Midbrain (tissue), 1 donor: ENCODE results near the gene MXRA5.
"Not testable (repeated sequence)": the region's sequence is repeated elsewhere in the genome, so short reads cannot be mapped to it uniquely, and the experiment has no call there.

ENCODE experiments used
- DNase-seq: peaks from one replicate; lab custom pipeline; 2025; lab: John Stamatoyannopoulos, UW

The MXRA5 gene, protein sequence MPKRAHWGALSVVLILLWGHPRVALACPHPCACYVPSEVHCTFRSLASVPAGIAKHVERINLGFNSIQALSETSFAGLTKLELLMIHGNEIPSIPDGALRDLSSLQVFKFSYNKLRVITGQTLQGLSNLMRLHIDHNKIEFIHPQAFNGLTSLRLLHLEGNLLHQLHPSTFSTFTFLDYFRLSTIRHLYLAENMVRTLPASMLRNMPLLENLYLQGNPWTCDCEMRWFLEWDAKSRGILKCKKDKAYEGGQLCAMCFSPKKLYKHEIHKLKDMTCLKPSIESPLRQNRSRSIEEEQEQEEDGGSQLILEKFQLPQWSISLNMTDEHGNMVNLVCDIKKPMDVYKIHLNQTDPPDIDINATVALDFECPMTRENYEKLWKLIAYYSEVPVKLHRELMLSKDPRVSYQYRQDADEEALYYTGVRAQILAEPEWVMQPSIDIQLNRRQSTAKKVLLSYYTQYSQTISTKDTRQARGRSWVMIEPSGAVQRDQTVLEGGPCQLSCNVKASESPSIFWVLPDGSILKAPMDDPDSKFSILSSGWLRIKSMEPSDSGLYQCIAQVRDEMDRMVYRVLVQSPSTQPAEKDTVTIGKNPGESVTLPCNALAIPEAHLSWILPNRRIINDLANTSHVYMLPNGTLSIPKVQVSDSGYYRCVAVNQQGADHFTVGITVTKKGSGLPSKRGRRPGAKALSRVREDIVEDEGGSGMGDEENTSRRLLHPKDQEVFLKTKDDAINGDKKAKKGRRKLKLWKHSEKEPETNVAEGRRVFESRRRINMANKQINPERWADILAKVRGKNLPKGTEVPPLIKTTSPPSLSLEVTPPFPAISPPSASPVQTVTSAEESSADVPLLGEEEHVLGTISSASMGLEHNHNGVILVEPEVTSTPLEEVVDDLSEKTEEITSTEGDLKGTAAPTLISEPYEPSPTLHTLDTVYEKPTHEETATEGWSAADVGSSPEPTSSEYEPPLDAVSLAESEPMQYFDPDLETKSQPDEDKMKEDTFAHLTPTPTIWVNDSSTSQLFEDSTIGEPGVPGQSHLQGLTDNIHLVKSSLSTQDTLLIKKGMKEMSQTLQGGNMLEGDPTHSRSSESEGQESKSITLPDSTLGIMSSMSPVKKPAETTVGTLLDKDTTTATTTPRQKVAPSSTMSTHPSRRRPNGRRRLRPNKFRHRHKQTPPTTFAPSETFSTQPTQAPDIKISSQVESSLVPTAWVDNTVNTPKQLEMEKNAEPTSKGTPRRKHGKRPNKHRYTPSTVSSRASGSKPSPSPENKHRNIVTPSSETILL (N-terminal part only)

DNA sequence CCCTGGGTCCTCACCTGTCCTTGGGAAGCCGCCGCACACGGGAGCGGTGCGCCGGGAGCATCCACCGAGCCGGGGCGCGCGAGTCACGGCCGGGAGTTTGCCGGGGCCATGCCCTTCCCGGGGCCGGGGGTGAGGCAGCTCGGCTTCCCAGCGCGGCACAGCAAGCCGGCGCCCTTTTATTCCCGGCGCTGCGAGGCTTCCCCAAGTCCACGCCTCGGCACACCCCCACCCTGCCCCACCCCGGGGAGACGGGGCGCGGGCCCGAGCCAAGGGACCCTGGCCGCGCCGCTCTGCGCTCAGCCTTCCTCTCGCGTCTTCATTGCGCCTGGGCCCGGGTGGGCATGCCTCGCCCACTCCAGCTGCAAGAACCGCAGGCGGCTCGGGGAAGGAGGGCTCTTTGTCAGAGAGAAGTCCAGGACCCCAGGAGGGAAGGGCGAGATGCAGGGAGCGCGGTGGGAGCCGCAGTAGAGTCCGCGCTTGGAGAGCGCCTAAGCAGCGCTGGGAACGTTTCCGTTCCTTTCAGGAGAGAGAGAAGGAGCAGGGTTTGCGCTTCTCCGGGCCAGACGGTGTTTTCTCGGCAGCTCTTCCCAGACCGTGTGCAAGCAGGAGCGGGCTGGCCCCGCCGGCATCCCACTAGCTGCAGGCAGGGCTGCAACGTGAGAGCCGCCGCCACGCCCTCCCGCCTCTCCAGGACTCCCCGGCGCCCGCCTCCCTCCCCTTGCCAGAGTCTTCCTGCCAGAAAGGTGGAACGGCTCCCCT is at the start of gene MXRA5:
Gene MXRA5, minus strand, starts transcription at position 152 of the 759 bp plus-strand sequence. CDS start 2,819 bp downstream, outside the sequence.
- DNase-seq: no peak

DNA sequence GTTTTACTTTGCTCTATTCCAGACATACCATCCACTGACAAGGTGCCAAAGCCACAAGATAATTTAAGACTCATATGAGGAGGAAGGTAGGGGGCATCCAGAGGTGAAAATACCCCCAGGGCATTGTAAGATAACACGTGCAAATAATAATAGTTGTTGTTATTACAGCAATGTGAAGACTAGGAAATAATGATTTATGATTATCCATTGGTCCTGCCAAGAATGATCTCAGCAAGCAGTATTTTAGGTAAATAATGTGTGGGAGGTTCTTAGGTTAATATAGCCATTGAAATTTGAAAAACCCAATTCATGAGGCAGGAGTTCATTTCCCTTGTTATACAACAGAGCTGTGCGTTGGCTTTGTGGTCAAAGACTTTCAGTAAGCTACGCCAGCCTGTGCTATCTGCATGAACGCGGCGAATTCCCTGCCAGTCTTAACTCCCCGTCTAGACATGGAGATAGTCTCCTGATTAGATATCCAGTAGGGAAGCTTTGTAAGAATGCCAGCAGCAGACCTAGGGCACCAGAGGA is 47.2 kb upstream of the MXRA5 start:
- no peak for DNase-seq

DNA sequence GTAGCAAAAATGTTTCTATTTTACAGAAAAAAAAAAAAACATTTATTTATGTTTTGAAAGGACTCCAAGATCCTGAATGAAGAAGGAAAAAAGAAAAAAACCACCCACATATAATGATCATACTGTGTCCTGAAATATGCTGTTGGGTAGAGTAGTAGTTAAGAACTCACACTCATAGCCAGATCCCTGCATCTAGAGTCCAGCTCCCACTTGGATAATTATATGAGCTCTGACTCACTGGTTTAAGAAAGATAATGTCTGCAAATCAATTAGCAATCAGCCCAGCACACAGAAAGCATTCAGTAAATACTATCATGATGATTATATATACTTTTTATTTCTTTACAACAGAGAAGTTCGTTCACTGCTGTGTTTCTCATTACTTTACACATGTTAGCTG is 46.7 kb upstream of the MXRA5 start:
- DNase-seq: no peak

DNA sequence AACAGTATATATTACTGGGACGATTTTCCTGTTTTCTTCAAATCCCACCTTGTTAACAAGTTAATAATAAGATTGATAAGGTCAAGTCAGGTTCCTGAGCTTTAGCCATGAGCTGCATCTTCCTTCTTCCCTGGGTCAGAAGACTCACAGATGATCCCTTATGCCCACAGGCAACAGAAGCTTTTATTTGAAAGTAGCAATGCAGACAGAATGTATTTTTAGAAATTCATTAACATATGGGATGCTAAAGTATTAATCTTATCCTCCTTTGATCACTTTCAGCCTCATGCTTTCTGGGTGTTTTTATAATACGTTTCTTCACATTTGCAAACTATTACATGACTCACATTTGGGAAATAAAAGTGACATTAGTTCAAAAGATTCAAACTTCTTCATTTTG is 42.0 kb upstream of the MXRA5 start:
- no peak for DNase-seq

DNA sequence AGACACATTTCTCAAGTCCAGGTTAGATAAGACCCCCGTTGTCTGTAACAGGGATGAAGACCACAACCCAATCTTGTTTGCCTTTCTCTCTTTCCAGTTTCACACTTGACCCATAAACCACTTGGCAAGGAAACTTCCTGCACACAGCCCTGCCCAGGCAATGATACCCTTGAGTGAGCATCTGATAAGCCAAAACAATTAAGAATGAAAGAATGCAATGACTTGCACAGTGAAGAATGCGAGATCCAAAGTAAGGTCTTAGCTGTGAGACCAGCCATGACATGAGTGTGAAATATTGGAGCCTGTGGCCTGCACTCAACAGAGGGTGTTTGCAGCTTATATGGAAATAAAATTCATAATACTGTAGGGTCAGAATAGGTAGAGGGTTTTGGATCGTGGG is 37.9 kb upstream of the MXRA5 start:
- no peak for DNase-seq

DNA sequence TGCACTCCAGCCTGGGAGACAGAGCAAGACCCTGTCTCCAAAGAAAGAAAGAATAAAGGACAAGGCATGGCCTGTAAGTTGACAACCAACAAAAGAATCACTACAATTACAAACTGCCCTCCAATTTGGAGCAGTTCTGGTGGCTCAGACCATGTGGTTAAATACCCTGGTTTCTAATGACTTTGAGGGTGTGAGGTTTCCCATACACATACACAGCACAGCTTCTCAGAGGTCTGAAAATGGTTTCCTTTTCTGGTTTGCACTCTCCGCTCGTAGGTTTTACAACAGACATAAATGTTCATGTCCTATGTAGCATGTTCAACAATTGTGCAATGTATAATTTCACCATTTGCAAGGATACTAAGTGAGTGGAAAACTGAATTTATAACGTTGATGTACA is 34.2 kb upstream of the MXRA5 start:
- no peak for DNase-seq

DNA sequence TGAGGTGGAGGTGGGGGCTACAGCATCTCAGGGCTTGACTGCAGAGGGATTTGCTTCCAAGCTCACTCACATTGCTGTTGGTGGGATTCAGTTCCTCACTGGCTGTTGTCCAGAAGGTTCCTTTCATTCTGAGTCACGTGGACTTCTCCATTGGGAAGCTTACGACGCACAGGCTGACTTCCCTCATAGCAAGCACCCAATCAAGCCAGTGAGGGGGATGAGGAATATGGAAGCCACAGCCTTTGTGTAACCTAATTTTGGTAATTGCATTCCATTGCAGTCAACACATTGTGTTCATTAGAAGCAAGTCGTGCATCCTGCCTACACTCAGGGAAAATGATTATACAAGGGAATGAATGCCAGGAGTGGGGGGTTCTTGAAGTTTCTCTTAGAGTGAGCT is 32.7 kb upstream of the MXRA5 start:
- DNase-seq: no peak

DNA sequence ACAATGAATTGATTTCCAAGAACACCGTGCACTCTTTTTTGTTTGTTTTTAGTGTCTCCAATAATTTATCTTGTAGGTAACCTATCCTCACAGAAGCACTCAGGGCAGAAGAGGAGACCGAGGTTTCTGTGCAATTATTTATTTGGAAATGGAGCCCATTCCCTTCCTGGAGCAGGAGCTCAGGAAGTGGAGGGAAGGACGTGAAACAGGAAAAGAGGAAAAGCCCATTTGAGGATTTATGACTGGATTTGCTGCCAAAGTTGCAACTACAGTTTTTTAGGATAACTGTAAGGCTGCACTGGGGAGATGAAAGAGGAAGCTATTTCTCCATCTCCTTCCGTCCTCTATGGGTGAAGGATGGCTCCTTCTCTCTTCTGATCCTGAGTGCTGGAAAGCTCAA is 31.7 kb upstream of the MXRA5 start:
- DNase-seq: no peak

DNA sequence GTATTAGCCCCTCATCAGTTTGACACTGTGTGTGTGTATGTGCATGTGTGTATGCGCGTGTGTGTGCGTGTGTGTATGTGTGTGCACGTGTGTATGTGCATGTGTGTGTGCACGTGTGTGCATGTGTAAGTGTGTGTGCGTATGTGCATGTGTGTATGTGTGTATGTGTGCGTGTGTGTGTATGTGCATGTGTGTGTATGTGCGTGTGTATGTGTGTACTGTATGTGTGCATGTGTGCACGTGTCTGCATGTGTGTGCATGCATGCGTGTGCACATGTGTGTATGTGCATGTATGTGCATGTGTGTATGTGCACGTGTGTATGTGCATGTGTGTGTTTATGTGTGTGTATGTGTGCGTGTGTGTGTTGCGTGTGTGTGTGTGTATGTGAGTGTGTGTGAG is 31.1 kb upstream of the MXRA5 start:
- DNase-seq: no peak

DNA sequence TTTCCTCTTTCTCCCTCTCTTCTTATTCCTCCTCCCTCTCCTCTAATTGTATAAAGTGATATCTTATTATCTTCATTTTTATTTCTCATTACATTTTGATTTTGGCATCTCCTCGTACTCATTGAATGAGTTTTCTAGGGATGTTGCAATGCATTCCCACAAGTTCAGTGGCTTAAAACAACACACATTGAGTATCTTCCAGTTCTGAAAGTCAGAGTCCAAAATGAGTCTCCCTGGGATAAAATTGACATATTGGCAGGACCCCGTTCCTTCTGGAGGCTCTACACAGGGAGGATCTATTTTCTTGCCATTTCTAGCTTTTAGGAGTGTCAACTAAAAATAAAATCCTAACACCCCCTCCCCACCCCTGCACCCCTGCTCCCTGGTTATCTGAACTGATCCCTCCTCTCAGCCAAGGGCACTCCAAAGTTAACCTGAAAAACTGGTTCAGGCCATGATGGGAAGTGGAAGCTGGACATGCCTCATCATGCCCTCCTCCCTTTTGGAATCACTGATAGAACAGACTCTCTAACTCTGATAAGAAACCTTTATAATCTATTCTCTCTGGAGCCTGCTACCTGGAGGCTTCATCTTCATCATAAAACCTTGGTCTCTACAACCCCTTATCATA is 29.5 kb upstream of the MXRA5 start:
- not testable (repeated sequence) for DNase-seq

DNA sequence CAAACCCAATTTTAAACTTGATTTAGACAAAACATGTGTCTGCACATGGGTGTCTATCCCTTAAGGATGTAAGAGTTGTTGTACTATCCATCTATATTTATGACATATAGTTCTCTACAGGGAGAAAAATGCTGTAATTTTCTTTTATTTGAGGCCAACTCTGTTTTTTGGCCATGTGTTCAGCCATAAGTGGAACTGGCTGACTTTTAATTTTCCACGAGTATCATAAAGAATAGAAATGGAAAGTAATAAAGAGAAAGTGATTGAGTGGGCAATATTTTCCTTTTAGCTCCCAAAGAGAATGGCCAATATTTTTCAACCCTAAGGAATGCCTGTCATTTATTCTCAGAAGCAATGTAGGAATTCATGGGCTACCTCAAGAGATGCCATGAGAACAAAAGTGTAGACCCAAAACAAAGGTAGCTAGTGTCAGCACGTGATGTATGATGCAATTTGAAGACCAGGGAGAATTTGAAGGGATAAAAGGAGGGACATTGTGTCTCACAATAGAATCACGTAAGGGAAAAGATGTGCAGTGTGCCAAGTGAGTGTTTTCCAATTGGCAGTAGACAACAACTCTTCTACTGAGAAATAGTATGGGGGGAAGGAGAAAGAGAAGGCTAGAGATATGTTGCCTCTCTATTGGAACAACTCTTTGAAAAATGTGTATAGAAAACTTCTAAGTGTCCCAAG is 27.8 kb upstream of the MXRA5 start:
- DNase-seq: no peak

DNA sequence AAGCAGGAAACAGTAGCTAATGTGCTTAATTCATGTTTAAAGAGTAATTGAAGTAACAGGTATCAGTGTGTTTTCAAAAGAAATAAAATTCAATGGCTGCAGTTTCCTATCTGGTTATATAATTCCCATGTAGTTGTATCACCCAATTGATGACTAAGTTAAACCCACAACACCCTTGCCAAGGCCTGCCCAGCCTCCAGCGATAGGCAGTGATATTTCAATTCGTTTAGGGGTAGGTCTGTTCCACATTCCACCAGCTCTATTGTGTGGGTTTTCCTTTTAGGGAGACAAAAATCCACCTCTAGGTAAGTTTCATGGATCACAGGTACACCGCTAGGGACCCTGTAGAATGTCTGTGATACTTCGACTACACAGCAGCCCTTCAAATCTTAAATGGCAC is 24.7 kb upstream of the MXRA5 start:
- DNase-seq: no peak

DNA sequence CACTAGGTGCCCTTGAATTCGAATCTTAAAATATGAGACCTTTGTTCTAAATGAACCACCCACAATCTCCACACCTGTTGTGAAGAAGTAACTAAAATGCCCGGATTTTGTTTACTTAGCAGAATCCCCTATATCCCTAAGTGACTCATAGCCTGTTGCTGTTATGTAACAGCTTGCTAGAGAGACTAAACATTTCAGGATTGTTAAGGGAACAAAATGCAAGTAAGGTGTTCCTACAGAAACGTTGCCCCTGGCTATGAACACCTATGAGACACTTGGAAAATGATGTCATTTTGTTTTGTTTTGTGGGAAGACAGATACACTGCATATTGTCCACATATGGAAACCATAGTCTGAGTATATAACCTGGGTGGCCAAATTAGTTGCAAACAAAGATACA is 24.2 kb upstream of the MXRA5 start:
- DNase-seq: no peak

DNA sequence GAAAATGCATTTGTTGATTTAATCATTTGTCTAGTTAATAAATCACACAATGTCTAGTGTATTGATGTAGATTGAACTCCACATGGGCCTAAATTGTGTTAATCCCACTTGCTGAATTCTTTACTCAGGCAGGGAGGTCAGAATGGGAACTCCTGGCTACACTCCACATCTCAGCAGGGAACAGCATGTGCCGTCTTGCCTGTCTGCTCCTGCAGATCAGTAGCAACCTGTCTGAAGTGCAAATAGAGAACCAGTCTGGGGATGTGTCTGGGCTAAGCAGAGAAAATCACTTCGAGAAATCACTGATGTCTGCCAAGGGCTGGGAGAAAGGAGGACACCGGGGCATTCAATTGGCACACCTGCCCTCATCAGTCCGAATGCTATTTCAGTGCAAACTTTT is 16.5 kb upstream of the MXRA5 start:
- no peak for DNase-seq

DNA sequence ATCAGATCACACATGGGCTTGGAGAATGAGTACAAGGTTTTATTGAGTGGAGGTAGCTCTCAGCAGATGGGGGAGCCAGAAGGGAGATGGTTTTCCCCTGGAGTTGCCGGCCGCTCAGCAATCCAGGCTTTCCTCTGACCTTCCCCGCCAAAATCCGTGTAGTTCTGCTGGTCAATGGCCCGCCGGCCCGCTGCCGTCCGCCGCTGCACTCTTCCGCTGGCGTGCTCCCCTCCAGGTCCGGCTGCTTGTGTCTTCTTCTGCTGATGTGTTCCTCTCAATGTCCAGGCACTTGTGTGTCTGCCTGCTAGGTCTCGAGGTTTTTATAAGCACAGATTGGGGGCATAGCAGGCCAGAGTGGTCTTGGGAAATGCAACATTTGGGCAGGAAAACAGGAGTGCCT is 14.4 kb upstream of the MXRA5 start:
- no peak for DNase-seq

DNA sequence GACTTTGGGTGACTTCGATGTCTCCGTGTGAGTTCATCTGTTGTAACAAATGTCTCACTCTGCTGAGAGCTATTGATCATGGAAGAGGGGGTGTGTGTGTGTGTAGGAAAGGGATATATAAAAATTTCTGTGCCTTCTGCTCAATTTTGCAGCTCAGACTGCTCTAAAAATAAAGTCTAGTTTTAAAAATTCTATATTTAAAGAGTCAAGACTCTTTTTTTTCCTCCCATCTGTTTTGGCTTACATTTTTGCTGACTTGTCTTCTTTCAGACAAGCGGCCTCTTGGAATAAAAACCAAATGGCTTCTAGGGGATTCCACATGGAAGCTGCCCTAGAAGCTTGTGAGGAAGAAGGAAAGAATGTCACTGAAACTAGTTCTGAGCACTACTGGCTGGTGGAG is 6.3 kb upstream of the MXRA5 start:
- DNase-seq: not testable (repeated sequence)

DNA sequence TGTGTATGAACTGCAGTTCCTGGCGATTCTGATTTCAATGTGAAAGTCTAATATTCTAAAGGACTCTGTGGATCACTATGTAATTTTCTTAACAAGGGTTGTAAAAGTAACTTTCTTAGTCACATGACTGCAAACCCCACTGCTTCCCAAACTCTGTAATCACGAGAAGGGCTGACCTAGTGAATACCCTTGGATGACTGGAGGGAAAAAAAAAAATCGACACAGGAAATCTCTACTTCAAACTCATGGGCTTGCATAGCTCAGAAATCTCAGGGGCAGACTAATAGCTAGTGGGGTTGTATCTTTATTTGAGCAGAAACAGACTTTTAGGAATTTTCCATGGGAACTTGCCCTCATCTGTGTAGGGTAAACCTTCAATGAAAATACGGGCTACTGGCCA is 4.8 kb upstream of the MXRA5 start:
- DNase-seq: no peak

DNA sequence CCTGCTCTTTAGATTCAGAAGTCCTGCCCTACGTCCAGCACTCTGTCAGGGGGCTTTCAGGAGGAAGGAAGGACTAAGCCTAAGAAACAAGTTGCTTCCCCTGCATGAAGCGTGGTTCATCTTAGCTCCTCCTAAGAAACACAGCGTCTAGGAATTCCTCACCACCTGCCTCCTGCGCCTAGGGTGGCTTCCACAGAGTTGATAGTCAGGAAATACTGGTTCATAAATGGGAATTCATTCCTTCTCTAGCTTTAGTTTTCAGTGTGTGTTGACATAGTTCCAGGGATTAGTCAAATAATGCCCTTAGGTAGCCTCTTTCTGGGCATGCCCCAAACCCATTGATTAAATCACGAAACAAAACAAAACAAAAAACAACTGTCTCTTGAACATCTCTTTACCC is 1.7 kb upstream of the MXRA5 start:
- no peak for DNase-seq

DNA sequence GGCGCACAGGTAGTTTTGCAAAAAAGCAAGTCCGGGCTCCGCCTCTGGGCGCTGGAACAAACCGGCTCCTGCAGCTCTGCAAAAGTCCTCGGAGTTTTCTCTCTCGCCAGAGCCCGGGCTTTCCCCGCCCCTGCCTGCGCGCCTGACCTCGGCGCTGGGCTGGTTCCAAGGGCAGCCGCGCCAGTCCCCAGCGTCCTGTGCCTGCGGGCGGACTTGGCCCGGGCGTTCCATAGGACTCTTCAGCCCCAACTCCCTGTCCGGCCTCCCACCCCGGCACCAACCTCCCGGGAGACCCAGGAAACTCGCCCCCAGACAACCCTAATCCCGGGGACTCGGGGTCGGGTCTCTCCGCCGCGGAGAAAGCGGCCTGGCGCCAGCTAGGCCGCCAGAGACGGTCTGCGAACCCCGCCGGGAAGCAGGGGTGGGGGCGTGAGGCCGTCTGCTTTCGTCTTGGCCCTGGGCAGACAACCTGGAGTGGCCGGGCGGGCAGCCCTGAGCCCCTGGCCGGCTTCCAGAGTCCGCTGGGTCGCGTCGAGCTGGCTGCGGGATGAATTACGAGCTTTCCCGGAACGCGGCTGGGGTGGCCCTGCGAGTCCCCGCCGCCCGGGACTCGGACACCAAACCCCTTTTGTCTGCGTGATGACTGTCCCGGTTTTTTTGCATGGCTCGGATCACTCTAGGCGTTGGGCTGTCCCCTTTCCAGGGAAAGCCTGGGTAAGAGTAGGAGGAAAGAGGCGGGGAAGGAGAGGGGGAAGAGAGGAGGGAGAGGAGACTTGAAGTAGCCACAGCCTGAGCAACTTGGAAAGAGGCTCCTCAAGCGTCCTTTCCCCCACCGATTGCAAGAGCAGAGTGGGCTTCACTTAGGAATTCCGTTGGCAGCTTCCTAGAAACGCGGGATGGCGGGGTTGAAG is 916 bp downstream of the MXRA5 start:
- DNase-seq: no peak
